GM12864 (cell line): ENCODE measurements around the gene POP7.

Experiments used
- DNase-seq: peaks from one replicate; pipeline ENCODE4 v3.0.0-alpha.2; 2011; ENCODE audit warnings: low read depth
- H3K4me3 ChIP-seq: 2 replicates; pipeline ENCODE4 v1.5.1; 2011; ENCODE audit warnings: mild to moderate bottlenecking, low read depth, low read length, control low read depth
- TF ChIP-seq, protein P1 (sequence below): IDR thresholded peaks from 2 replicates; pipeline ENCODE4 v1.5.1; 2011; ENCODE audit warnings: low read depth, mild to moderate bottlenecking, moderate library complexity, low read length, control low read depth, inconsistent platforms; ENCODE audit errors: missing control alignments

POP7 gene

GRCh38 chr7:100671353-100672327 is 34.3 kb upstream of the POP7 start:
- H3K4me3 ChIP-seq = no peak overlapping the region
- TF ChIP-seq, protein P1, sequence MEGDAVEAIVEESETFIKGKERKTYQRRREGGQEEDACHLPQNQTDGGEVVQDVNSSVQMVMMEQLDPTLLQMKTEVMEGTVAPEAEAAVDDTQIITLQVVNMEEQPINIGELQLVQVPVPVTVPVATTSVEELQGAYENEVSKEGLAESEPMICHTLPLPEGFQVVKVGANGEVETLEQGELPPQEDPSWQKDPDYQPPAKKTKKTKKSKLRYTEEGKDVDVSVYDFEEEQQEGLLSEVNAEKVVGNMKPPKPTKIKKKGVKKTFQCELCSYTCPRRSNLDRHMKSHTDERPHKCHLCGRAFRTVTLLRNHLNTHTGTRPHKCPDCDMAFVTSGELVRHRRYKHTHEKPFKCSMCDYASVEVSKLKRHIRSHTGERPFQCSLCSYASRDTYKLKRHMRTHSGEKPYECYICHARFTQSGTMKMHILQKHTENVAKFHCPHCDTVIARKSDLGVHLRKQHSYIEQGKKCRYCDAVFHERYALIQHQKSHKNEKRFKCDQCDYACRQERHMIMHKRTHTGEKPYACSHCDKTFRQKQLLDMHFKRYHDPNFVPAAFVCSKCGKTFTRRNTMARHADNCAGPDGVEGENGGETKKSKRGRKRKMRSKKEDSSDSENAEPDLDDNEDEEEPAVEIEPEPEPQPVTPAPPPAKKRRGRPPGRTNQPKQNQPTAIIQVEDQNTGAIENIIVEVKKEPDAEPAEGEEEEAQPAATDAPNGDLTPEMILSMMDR = no peak
- no peak for DNase-seq

DNA sequence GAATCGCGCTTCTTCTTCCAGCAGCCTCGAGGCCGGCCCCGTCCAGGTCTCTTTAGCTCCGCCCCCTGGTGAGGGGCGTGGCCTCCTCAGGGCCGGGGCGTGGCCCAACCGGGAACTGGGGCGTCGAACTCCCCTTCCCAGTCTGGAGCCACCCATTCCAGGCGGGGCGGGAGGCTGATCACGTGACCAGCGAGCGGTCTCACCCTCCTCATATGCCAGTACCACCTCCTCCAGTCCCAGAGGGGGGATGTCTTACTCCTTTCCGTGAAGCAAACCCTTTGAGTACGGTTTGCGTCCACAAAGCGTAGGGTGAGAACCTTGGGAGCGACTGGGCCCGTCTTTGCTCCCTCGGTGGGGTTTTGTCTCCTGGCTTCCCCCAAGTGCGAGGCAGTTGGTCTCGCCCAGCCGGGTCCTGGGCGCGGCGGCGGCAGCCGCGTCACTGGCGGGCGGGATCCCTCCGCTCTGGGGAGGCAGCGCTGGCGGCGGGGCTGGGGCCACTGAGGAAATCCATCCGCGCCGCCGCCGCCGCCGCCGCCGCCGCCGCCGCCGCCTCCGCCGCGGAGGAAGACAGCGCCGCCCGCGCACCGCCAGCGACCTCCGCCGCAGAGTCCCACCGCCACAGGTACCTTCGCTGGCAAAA is 32.5 kb upstream of the POP7 start, which contains the start of gene GNB2:
Gene GNB2, plus strand, starts transcription at position 439 of the 640 bp plus-strand sequence. CDS start 2,526 bp downstream, outside the sequence.
- peak within 1 kb of the TSS; percentile 98 for H3K4me3 ChIP-seq
- TF ChIP-seq, protein P1 = no peak
- DNase-seq = peak; percentile 98

DNA sequence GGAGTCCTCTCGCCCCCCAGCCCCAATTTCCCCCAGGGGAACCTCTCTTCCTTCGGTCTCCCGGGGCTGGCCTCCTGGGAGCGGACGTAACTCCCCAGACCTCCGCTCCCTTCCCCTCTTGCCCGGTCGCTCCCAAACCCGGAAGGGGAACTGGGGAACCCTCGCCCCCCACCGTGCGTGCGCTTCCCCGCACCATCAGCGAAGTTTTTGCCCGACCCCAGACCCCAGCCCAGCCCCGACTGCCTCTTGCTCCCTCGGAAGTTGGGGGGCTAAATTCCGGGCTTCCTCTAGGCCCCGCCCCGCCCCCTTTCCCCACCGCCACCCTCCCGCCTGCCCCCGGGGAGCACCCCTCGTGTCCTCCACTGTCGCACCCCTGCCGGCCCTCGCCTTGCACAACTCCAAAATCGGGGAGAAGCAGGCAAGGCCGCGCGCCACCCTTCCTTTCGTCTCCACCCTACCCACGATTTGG is 31.9 kb upstream of the POP7 start:
- peak overlapping the region; percentile 98 for H3K4me3 ChIP-seq
- TF ChIP-seq, protein P1 = no peak
- no peak for DNase-seq

GRCh38 chr7:100674411-100675104 is 31.4 kb upstream of the POP7 start:
- no peak for DNase-seq
- H3K4me3 ChIP-seq = peak overlapping the region; percentile 98
- TF ChIP-seq, protein P1 = no peak

- TF ChIP-seq, protein P1 = no peak
- peak overlapping the region; percentile 98 for H3K4me3 ChIP-seq
- no peak for DNase-seq
These were observed 30.8 kb upstream of the POP7 start for GRCh38 chr7:100675105-100675451.

DNA sequence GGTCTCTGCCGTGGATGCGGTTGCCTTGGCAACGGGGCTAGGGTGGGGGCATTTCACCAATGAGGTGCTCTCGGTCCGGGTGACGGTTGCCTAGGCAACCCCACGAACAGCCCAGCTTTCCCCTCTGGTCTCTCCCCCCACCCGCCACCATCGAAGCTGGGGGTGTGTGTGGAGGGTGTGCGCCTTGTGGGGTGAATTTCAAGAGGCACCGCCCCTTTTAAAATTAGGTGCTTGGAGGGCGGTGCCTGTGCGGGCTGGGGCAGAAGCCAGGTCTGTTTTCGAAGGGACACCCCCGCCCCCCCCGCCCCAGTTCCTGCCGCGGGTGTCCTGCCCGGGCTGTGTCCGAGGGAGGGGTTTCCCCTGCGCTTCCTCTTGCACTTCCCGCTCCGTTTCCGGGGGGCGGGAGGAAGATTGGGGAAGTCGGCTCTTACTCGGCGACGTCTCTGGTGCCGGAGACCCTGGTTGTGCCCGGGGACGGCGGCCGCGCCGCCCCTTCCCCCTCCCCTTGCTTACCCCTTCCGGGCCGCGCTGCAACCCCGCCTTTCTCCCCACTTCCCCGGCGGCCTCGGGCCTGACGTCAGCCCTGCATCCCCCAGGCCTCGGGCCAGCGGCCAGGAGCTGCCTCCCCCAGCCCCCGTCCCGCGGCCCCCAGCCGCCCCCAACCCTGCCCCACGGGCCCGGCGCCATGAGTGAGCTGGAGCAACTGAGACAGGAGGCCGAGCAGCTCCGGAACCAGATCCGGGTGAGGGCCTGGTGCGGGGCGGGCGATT is 30.2 kb upstream of the POP7 start:
- TF ChIP-seq, protein P1 = no peak
- H3K4me3 ChIP-seq = peak overlapping the region; percentile 98
- peak; percentile 68 for DNase-seq
